ENCODE measurements around the gene IPO11. TPM values are rescaled to one million over a fixed set of nuclear protein-coding genes. Genes with fewer than 3 reads are reported as not detected.

IPO11 gene
- total and polyA plus RNA-seq, 2 of the 4 experiments (the other 2 are of a cell fraction): 12.6 to 40.0 TPM

DNA sequence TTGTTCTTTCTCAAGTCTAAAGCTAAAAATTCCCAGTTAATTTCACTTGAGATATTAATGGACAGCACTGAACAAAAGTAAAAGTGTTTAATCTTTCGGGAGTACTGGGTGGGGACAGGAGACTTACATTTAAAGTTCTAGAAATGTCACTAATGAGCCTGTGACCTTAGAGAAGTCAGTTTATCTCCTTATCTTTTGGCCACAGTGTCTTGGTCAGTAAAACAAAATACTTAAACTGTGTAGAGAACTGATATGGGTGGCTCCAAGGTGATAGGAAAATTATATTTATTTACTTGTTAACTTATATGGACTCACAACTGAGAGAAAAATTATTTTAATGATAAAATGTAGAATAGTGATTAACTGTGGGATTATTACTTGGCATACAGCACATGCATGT is 8.9 kb downstream of the IPO11 start:
- ChIA-PET CTCF (no interaction called here), POLR2A (ENCODE audit: unreplicated experiment) (no interaction called here)
- no peak overlapping the region for H3K18ac ChIP-seq (ENCODE audit: low read depth, low read length)
- no peak overlapping the region for H2BK120ac ChIP-seq (ENCODE audit: low read depth, low read length)
- H2AFZ ChIP-seq (replicated peaks; ENCODE audit: low read length, poor library complexity): no peak overlapping the region
- no peak overlapping the region for H3K56ac ChIP-seq (ENCODE audit: extremely low read depth, insufficient read depth, low read length)
- no peak overlapping the region for H3K4ac ChIP-seq (ENCODE audit: low read depth, low read length)
- no peaks in the 10 kb centered on the region for H3K9me3 ChIP-seq (ENCODE audit: control insufficient read depth, insufficient read depth, low read length)
- no TSS peak for BruUV-seq (replicated peaks)
- no peak overlapping the region for H4K8ac ChIP-seq (ENCODE audit: low read depth in 2 of 2, low read length in 2 of 2)
- H3K27ac ChIP-seq (ENCODE audit: insufficient read depth, low read length): no peak overlapping the region
- in situ Hi-C loops (cut with MboI; ENCODE audit: low sequenced_read_pairs) (no loop called here), intact Hi-C loops (cut with micrococcal nuclease) (no loop called here), dilution Hi-C loops (cut with HindIII; ENCODE audit: low sequenced_read_pairs, unreplicated experiment) (no loop called here)
- no peaks in the 10 kb centered on the region for H3K36me3 ChIP-seq (ENCODE audit: control insufficient read depth, insufficient read depth, low read length)
- no peaks in the 10 kb centered on the region for H3K27me3 ChIP-seq (ENCODE audit: control insufficient read depth, insufficient read depth, low read length)
- TF ChIP-seq CEBPB (IDR thresholded peaks at IDR 0.05; ENCODE audit: low read depth, low read length) (no peak), ELK1 (IDR thresholded peaks at IDR 0.05; ENCODE audit: borderline replicate concordance, low read depth, low read length) (no peak), SMC3 (IDR thresholded peaks at IDR 0.05; ENCODE audit: low read depth, low read length) (no peak), BHLHE40 (IDR thresholded peaks at IDR 0.05; ENCODE audit: low read depth, low read length) (no peak), MAZ (IDR thresholded peaks at IDR 0.05; ENCODE audit: borderline replicate concordance, low read depth, low read length) (no peak), RCOR1 (IDR thresholded peaks at IDR 0.05; ENCODE audit: insufficient replicate concordance, low read length) (no peak), USF2 (IDR thresholded peaks at IDR 0.05; ENCODE audit: low read depth, low read length) (no peak), RAD21 (IDR thresholded peaks at IDR 0.05; ENCODE audit: low read length) (no peak), POLR2A (IDR thresholded peaks at IDR 0.05; ENCODE audit: low read depth, low read length) (no peak), FOS (IDR thresholded peaks at IDR 0.05; ENCODE audit: low read depth, low read length) (no peak), MAFK (IDR thresholded peaks at IDR 0.05; ENCODE audit: low read depth, low read length) (no peak), MXI1 (IDR thresholded peaks at IDR 0.05; ENCODE audit: borderline replicate concordance, low read depth, low read length) (no peak), CTCF (conservative IDR thresholded peaks at IDR 0.05; ENCODE audit: low read depth, low read length) (no peak)
- no peak overlapping the region for H2BK5ac ChIP-seq (ENCODE audit: low read depth, low read length, poor library complexity, severe bottlenecking)
- no peak overlapping the region for H3K14ac ChIP-seq (replicated peaks; ENCODE audit: low read depth, low read length)
- peaks cover 7 to 20% of the 10 kb centered on the region in 2 experiments; a peak in 3 of 4 replicates for H3K79me1 ChIP-seq (ENCODE audit: low read depth in 1 of 2, low read length in 2 of 2)
- no peaks in the 10 kb centered on the region for H4K20me1 ChIP-seq (ENCODE audit: insufficient read depth, low read length)
- H3K4me1 ChIP-seq (ENCODE audit: control insufficient read depth, insufficient read depth, low read length): no peaks in the 10 kb centered on the region
- H3K4me3 ChIP-seq (ENCODE audit: insufficient read depth, low read depth, low read length): no peak overlapping the region
- H2BK15ac ChIP-seq (ENCODE audit: low read depth, low read length): no peak overlapping the region
- no peak overlapping the region for H2AK9ac ChIP-seq (replicated peaks; ENCODE audit: low read depth, low read length, poor library complexity)
- no peak overlapping the region for H4K91ac ChIP-seq (ENCODE audit: insufficient read depth, low read depth, low read length)
- no peak for DNase-seq
- H3K9me1 ChIP-seq (ENCODE audit: insufficient read depth, low read length): no peaks in the 10 kb centered on the region; the same call in 1 of the 2 replicates
- H2AK5ac ChIP-seq (ENCODE audit: low read depth, low read length): no peak overlapping the region
- no CpG with 5 or more reads among the region's 1 CpG for WGBS, 2 experiments (ENCODE audit: extremely low coverage in 2 of 2, insufficient read length in 1 of 2)
- no peak overlapping the region for H2BK20ac ChIP-seq (ENCODE audit: low read depth, low read length)
- H3K23ac ChIP-seq (ENCODE audit: low read depth, low read length): no peak overlapping the region
- H4K5ac ChIP-seq (ENCODE audit: low read depth, low read length): no peak overlapping the region
- no peak for ATAC-seq (ENCODE audit: low read depth)
- H3K4me2 ChIP-seq (ENCODE audit: low read depth, low read length): no peak overlapping the region
- no peak overlapping the region for H3K9ac ChIP-seq (ENCODE audit: low read depth, low read length)

Measured in IMR-90 (cell line).